GM21529 (cell line): ENCODE results near the gene CCDC197.
A peak's percentile ranks its signal among the peaks of the same experiment; 100 is the strongest.

Experiments used
- ATAC-seq: cut with Tn5 transposase; IDR thresholded peaks from one replicate; pipeline ENCODE4 v1.9.1; 2021; ENCODE audit not compliant: unreplicated experiment

The CCDC197 gene

DNA sequence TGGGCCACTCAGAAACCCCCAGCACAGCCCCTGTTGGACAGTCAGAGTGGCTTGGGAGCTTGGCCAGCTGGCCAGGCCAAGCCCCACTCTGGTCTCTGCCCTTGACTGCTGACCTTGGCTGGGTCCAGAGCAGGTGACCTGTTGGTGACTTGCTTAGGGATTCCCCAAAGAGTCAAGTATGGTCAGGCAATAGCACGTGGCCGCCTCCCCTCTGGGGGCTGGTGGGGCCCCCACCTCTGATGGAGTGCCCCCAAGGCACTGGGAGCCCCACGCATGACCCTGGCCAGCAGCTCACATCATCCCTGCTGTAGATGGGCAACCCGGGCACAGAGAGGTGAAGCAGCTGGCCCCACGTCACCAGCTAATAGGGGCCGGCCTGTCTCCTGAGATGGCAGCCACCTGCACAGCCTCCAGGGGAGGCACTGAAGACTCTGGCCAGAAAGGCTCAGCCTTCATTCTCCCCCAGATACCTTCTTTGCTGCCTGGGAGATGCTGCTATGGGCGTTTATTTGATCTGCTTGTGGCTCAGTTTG, 1.8 kb downstream of the CCDC197 start:
- no peak for ATAC-seq

- no peak for ATAC-seq
Observed at GRCh38 chr14:93999573-93999972, 2.5 kb downstream of the CCDC197 start.

- no peak for ATAC-seq
Observed at GRCh38 chr14:94000267-94000666, 3.2 kb downstream of the CCDC197 start.

DNA sequence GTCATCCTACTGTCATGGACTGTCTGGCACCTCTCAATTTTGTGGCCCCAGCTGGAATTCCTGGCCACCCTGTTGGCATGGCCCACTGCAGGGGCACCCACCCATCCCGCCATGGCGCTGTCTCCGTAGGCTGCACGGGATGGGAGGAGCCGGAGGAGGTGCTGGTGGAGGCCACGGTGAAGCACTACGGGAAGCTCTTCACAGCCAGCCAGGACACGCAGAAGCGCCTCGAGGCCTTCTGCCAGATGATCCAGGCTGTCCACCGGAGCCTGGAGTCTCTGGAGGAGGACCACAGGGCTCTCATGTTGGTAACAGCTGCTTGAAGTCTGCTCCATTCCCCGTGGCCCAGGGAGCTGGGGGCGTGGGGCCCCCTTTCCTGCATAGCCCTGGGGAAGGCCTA, 3.9 kb downstream of the CCDC197 start:
- no peak for ATAC-seq

GRCh38 chr14:94001501-94002396, 4.6 kb downstream of the CCDC197 start:
- peak; percentile 63 for ATAC-seq

DNA sequence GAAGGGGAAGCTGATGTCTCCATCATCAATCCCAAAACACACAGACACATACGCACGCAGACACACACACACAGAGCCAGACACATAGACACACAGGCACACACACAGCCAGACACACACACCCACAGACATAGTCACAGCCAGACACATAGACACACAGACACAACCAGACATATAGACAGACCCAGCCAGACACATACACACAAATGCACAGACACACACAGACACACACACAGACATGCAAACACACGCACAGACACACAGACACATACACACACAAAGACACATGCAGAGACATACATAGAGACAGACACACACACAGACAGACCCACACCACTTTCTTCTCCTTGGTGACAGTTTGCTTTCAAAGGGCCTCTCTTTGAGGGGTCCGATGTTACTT, 6.3 kb downstream of the CCDC197 start:
- ATAC-seq, result no peak

GRCh38 chr14:94004015-94004414, 6.9 kb downstream of the CCDC197 start:
- no peak for ATAC-seq

DNA sequence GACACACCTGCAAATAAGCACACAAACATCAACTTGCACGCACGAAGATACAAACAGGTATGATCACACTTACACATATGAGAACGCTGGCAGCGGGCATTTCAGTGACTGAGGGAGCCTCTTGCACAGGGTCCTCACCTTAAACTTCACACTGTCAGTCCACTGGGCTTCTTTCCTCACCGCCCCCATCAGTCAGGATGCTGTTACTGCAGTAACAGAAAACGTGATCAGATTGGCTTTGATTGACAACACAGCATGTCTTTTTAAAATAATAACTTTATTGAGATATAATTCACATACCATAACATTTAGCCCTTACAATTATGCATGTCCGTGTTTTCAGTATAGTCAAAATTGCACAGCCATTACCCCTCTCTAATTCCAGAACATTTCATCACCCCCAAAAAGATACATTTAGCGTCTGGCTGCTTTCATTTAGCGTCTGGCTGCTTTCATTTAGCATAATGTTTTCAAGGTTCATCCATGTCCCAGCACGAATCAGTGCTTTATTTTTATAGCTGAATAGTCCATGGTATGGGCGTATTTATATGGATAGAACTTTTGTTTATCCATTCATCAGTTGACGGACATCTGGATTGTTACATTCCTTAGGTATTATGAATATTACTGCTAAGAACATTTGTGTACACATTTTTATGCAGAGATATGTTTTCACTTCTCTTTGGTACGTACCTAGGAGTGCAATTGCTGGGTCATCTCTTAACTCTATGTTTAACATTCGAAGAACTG, 8.4 kb downstream of the CCDC197 start:
- no peak for ATAC-seq

DNA sequence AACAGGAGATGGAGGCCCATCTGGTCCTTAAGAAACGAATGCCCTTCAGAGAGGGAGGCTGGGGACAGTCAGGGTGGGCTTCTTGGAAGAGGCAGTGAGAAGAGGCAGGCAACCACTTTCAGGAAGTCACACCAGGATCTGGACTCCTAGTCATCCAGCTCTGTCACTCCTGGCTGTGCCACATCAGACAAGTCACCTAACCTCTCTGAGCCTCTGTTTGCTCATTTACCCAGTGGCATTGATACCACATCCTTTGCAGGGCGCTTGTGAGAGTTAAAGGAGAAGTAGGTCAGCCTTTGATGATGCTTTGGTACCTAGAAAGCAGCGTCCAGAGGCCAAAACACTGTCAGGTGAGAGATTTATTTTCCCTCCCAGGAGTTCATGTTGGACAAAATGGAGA, 11.1 kb downstream of the CCDC197 start:
- ATAC-seq, result no peak

- peak; percentile 62 for ATAC-seq
Observed at GRCh38 chr14:94009767-94010166, 12.7 kb downstream of the CCDC197 start.

DNA sequence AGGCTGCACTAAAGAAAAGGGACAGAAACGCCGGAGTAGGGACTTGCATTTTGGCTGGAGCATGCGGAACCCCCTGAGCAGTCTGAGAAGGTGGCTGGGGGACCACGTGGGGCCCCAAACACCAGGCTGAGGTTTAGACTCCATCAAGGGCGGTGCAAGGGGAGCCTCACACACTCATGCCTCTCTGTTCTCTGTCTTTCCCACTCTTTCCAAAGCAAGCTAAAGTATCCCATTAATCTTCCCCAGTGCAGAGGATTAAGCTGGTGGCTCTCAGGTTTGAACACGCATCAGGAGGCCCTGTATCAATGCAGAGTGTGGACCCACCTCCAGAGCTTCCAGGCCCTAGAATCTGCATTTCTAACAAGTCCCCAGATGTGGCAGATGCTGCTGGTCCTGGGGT, 13.5 kb downstream of the CCDC197 start:
- ATAC-seq, result no peak

- peak; percentile 58 for ATAC-seq
Observed at GRCh38 chr14:94011795-94012194, 14.7 kb downstream of the CCDC197 start.

DNA sequence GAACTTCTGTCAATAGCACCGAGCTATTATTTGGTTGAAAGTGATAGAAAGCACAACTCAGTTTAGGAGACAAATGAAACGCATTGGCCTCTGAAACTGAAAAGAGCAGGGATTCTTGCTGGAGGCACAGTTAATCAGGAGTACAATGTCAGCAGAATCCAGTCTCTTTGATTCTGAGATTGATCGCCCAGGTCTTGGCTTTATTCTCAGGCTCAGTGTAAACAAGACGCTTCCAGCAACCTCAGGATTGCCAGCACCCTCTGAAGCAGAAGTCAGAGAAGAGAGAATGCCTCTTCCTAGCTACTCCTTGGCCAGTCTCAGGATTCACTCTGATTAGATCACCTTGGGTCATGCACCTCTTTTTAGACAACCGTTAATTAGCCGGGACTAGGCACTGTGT, 17.3 kb downstream of the CCDC197 start:
- ATAC-seq, result no peak

- ATAC-seq, result no peak
Observed at GRCh38 chr14:94015223-94015622, 18.1 kb downstream of the CCDC197 start.

DNA sequence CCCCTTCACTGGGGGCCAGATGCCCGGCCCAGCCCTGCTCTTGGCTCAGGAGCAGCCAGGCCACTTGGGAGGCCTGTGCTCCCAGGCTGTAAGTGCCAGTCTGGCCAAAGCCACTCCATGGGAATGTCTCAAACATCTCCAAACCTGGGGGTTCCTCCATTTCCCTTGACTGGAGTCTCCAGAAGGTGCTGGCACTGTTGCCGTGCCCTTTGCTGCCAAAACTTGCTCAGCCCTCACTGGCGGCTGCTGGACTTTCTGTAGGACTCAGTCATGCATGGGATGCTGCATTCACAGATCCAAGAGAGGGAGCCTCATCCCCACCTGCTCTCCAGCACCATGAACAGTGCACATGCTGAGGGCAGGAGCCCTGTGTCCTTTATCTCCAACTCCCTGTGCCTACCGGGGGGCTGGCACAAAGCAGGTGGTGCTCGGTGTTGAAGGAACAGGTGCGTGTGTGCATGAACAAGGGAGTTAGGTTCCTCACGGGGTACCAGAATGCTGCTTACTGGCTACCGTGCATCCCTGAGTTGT, 19.4 kb downstream of the CCDC197 start:
- no peak for ATAC-seq

GRCh38 chr14:94018308-94018707, 21.2 kb downstream of the CCDC197 start:
- no peak for ATAC-seq

- no peak for ATAC-seq
Observed at GRCh38 chr14:94019329-94019728, 22.2 kb downstream of the CCDC197 start.

GRCh38 chr14:94020267-94020666, 23.2 kb downstream of the CCDC197 start:
- no peak for ATAC-seq

- ATAC-seq, result no peak
Observed at GRCh38 chr14:94021001-94021400, 23.9 kb downstream of the CCDC197 start.

DNA sequence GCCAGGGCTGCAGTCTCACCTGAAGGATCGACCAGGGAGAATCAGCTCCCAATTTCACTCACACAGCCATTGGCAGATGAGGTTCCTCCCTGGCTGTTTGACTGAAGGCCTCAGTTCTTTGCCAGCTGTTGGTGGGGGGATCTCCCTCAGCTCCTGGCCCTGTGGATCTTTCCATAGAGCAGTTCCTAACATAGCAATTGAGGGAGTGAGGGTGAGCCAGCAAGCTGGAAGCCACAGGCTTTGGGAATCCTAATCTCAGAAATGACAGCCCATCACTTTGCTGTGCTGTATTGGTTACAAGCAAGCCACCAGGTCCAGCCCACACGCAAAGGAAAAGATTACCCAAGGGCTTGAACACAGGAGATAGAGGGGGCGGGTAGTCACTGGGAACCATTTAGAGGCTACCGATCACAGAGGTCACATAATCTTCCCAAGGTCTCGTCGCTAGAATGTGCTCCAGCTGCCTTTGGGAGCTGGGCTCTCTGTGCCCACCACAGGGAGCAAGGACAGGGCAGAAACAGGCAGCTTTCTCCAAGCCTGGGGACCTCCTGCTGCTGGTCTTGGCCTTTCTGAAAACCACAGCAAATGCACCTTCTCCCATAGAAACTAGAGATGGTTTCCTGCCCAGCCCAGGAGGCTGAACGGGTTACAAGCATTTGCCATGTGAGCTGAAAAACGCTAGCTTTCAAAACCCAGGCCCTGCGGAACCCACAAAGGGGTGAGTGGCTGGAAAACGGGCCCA, 24.5 kb downstream of the CCDC197 start:
- no peak for ATAC-seq
